Mammary epithelial cell (primary cell): ENCODE data around the gene AACS.

ENCODE experiments used
- CTCF ChIP-seq, 2 donors: IDR thresholded peaks in 1 of 2; conservative IDR thresholded peaks in 1 of 2; 2 replicates each; pipeline ENCODE4 v1.5.1; 2011 to 2012; ENCODE audit warnings: inconsistent platforms in 2 of 2, low read length in 2 of 2, mild to moderate bottlenecking in 2 of 2, control low read depth in 1 of 2, low read depth in 1 of 2; ENCODE audit not compliant: insufficient read depth in 1 of 2; ENCODE audit errors: extremely low read depth in 1 of 2
- EZH2 ChIP-seq: IDR thresholded peaks from 2 replicates; pipeline ENCODE4 v1.6.1; 2012; ENCODE audit warnings: low read length, inconsistent platforms, borderline replicate concordance

GRCh38 chr12:125079648-125080645 is 14.7 kb downstream of the AACS start:
- TF ChIP-seq CTCF (conservative IDR thresholded peaks at IDR 0.05 in 1 of 2, IDR thresholded peaks at IDR 0.05 in 1 of 2; ENCODE audit: extremely low read depth in 1 of 2, insufficient read depth in 1 of 2, low read depth in 1 of 2, low read length in 2 of 2) (no peak), EZH2 (no peak)
